Gastroesophageal sphincter (tissue), 4 donors: Measurements from ENCODE around the gene DQX1. TPM values are rescaled to one million over a fixed set of nuclear protein-coding genes. Genes with fewer than 3 reads are reported as not detected.

Source experiments
- ATAC-seq: fragments of 150-250 bp; one replicate; pipeline ENCODE4 v1.9.1; 2016; ENCODE audit warnings: mild to moderate bottlenecking, moderate library complexity
- H3K27ac ChIP-seq, 4 donors: fragments of 200-600 bp; sonication (generic) in 3 of 4; 1 replicate in 3 of 4; 2 replicates in 1 of 4; pipeline ENCODE4 v1.5.1; 2016 to 2019
- H3K27me3 ChIP-seq: fragments of 200-600 bp; sonication (generic); one replicate; pipeline ENCODE4 v1.5.1; 2019
- H3K36me3 ChIP-seq, 2 donors: fragments of 200-600 bp; sonication (generic); one replicate each; pipeline ENCODE4 v1.5.1; 2019; ENCODE audit warnings: control low read depth in 1 of 2
- H3K4me1 ChIP-seq, 3 donors: fragments of 200-600 bp; sonication (generic); 1 replicate in 2 of 3; 2 replicates in 1 of 3; pipeline ENCODE4 v1.5.1; 2016 to 2019; ENCODE audit warnings: control low read depth in 2 of 3
- H3K4me3 ChIP-seq, 2 donors: fragments of 200-600 bp; sonication (generic); one replicate each; pipeline ENCODE4 v1.5.1; 2019; ENCODE audit warnings: mild to moderate bottlenecking in 1 of 2, moderate library complexity in 1 of 2
- H3K9me3 ChIP-seq, 3 donors: fragments of 200-600 bp; sonication (generic); one replicate each; pipeline ENCODE4 v1.5.1; 2017 to 2019; ENCODE audit warnings: control low read depth in 2 of 3
- CTCF ChIP-seq, 4 experiments: fragments of 200-600 bp in 2 of 4; fragments of 450-650 bp in 2 of 4; sonication (generic) in 1 of 4; IDR thresholded peaks; one replicate each; pipeline ENCODE4 v1.5.1; 2017 to 2019; ENCODE audit warnings: antibody characterized with exemption in 4 of 4, mild to moderate bottlenecking in 2 of 4, moderate library complexity in 2 of 4
- EP300 ChIP-seq: sonication (generic); formaldehyde crosslinking; IDR thresholded peaks from one replicate; pipeline ENCODE4 v1.6.1; 2017; ENCODE audit warnings: antibody characterized with exemption, mild to moderate bottlenecking
- POLR2A ChIP-seq, 2 donors: fragments of 450-650 bp; IDR thresholded peaks; one replicate each; pipeline ENCODE4 v1.6.1; 2017; ENCODE audit warnings: antibody characterized with exemption in 2 of 2, mild to moderate bottlenecking in 2 of 2, moderate library complexity in 1 of 2
- POLR2AphosphoS5 ChIP-seq: sonication (generic); formaldehyde crosslinking; IDR thresholded peaks from one replicate; pipeline ENCODE4 v1.6.1; 2017; ENCODE audit warnings: antibody characterized with exemption
- WGBS, 2 donors: methylation state at CpG; one replicate each; pipeline ENCODE4 v1.1.5; 2018; ENCODE audit warnings: low coverage in 1 of 2; 5-methylcytosine and 5-hydroxymethylcytosine counted together
- total RNA-seq, 4 donors: library from RNA; depleted of rRNA; stranded (reverse); fragments of >200 nt; gene quantifications; one replicate each; pipeline ENCODE4 v1.1.0, GENCODE V29; 2016

The DQX1 gene
- total RNA-seq, 4 donors from 2014 or later: not detected

GRCh38 chr2:74481961-74482800 lies 43.9 kb downstream of the DQX1 start:
- H3K4me3 ChIP-seq: peak overlapping the region; percentile 57 to 90
- no peaks in the 10 kb centered on the region for H3K9me3 ChIP-seq
- H3K36me3 ChIP-seq: peaks cover 0 to 73% of the 10 kb centered on the region in 2 donors
- TF ChIP-seq POLR2AphosphoS5: no peak
- TF ChIP-seq POLR2A (IDR thresholded peaks at IDR 0.05): no peak
- TF ChIP-seq EP300: no peak
- TF ChIP-seq CTCF (IDR thresholded peaks at IDR 0.05): no peak
- no peaks in the 10 kb centered on the region for H3K27me3 ChIP-seq
- whole genome bisulfite sequencing, 2 donors: no CpG with 5 or more reads among the region's 80 CpGs
- H3K27ac ChIP-seq: peak overlapping the region; percentile 54 to 97 (median 88)
- ATAC-seq: peak; percentile 62
- H3K4me1 ChIP-seq: peaks cover 0 to 43% (median 19%) of the 10 kb centered on the region in 3 donors

GRCh38 chr2:74481431-74481830 lies 44.6 kb downstream of the DQX1 start:
- WGBS, 2 donors: 80% methylated on average over 1 of the region's 3 CpGs; no CpG with 5 or more reads in 1 of the 2 donors
- Histone ChIP-seq H3K36me3 (peaks cover 0 to 73% of the 10 kb centered on the region in 2 donors), H3K4me3 (peak overlapping the region; percentile 57 to 90), H3K4me1 (peaks cover 0 to 43% (median 19%) of the 10 kb centered on the region in 3 donors), H3K27ac (peak overlapping the region in 3 of 4 donors; percentile 87 to 97 (median 88)), H3K27me3 (no peaks in the 10 kb centered on the region), H3K9me3 (no peaks in the 10 kb centered on the region)
- no peak for TF ChIP-seq POLR2A (IDR thresholded peaks at IDR 0.05)
- no peak for TF ChIP-seq CTCF (IDR thresholded peaks at IDR 0.05)
- TF ChIP-seq POLR2AphosphoS5: no peak
- no peak for TF ChIP-seq EP300
- no peak for ATAC-seq

GRCh38 chr2:74474899-74475298 lies 51.1 kb downstream of the DQX1 start:
- H3K27me3 ChIP-seq: no peaks in the 10 kb centered on the region
- WGBS, 2 donors: 92% methylated on average over 2 of the region's 5 CpGs; no CpG with 5 or more reads in 1 of the 2 donors
- H3K36me3 ChIP-seq: peaks cover 0 to 60% of the 10 kb centered on the region in 2 donors

GRCh38 chr2:74474481-74474880 lies 51.5 kb downstream of the DQX1 start:
- peaks cover 4 to 27% (median 10%) of the 10 kb centered on the region in 3 donors for H3K4me1 ChIP-seq
- peaks cover 0 to 55% of the 10 kb centered on the region in 2 donors for H3K36me3 ChIP-seq
- H3K27ac ChIP-seq: no peak overlapping the region
- ATAC-seq: no peak
- H3K4me3 ChIP-seq: no peak overlapping the region
- WGBS, 2 donors: no CpG with 5 or more reads among the region's 6 CpGs
- TF ChIP-seq CTCF (IDR thresholded peaks at IDR 0.05): no peak
- no peak for TF ChIP-seq POLR2A (IDR thresholded peaks at IDR 0.05)
- TF ChIP-seq POLR2AphosphoS5: no peak
- no peak for TF ChIP-seq EP300
- H3K27me3 ChIP-seq: no peaks in the 10 kb centered on the region
- H3K9me3 ChIP-seq: no peaks in the 10 kb centered on the region

More at GRCh38 chr2:74474899-74475298, 51.1 kb downstream of the DQX1 start:
- H3K4me1 ChIP-seq: peaks cover 4 to 30% (median 10%) of the 10 kb centered on the region in 3 donors
- H3K27ac ChIP-seq: no peak overlapping the region
- no peak overlapping the region for H3K4me3 ChIP-seq
- TF ChIP-seq POLR2AphosphoS5 (no peak), CTCF (IDR thresholded peaks at IDR 0.05) (no peak), POLR2A (IDR thresholded peaks at IDR 0.05) (no peak), EP300 (no peak)
- no peaks in the 10 kb centered on the region for H3K9me3 ChIP-seq
- ATAC-seq: no peak

GRCh38 chr2:74472945-74473258 lies 53.1 kb downstream of the DQX1 start:
- peak overlapping the region; percentile 52 to 89 (median 86) for H3K27ac ChIP-seq
- peaks cover 0 to 40% of the 10 kb centered on the region in 2 donors for H3K36me3 ChIP-seq
- TF ChIP-seq CTCF (IDR thresholded peaks at IDR 0.05) (no peak), EP300 (no peak), POLR2AphosphoS5 (no peak), POLR2A (IDR thresholded peaks at IDR 0.05) (no peak)
- 7 to 12% methylated on average over 7 of the region's 7 CpGs for WGBS, 2 donors
- H3K4me1 ChIP-seq: peaks cover 4 to 27% (median 10%) of the 10 kb centered on the region in 3 donors
- H3K9me3 ChIP-seq: no peaks in the 10 kb centered on the region
- H3K27me3 ChIP-seq: no peaks in the 10 kb centered on the region
- peak overlapping the region; percentile 43 to 63 for H3K4me3 ChIP-seq
- ATAC-seq: peak; percentile 2
